HepG2 (cell line): ENCODE measurements around the gene PACS2. TPM values are rescaled to one million over a fixed set of nuclear protein-coding genes. Genes with fewer than 3 reads are reported as not detected.

Experiments used
- AGO2 ChIP-seq: fragments of 200-400 bp; formaldehyde crosslinking; optimal IDR thresholded peaks from 2 replicates; pipeline ENCODE3; 2017; ENCODE audit warnings: mild to moderate bottlenecking, low read depth, low read length, moderate library complexity
- BHLHE40 ChIP-seq: IDR thresholded peaks from 2 replicates; pipeline ENCODE4 v1.6.1; 2011; ENCODE audit warnings: low read length, improper control_type of control experiment
- DR1 ChIP-seq: sonication (generic); formaldehyde crosslinking; IDR thresholded peaks from 2 replicates; pipeline ENCODE4 v1.8.0; 2021; ENCODE audit warnings: mild to moderate bottlenecking, missing genetic modification reagents, inconsistent platforms
- GABPB1 ChIP-seq: IDR thresholded peaks from 2 replicates; pipeline ENCODE4 v1.6.1; 2016; ENCODE audit warnings: mild to moderate bottlenecking, missing genetic modification reagents, moderate library complexity, missing compliant biosample characterization
- MYC ChIP-seq: sonication (generic); formaldehyde crosslinking; IDR thresholded peaks from 2 replicates; pipeline ENCODE4 v1.9.0; 2021; ENCODE audit warnings: missing genetic modification reagents, borderline replicate concordance
- PCBP2 ChIP-seq: fragments of 200-400 bp; formaldehyde crosslinking; optimal IDR thresholded peaks from 2 replicates; pipeline ENCODE3; 2018; ENCODE audit warnings: low read length, low read depth; ENCODE audit not compliant: poor library complexity, severe bottlenecking
- polyA plus RNA-seq, 8 experiments: library from polyadenylated mRNA; depleted of rRNA in 3 of 8; stranded (reverse) in 7 of 8; unstranded in 1 of 8; fragments of >200 nt; fragmentation: Illumina TruSeq in 4 of 8; extraction: Trizol in 4 of 8; gene quantifications; 2 replicates each; pipeline versions ENCODE4 v1.2.1 to v1.2.3, GENCODE V29; 2011 to 2016; ENCODE audit warnings: low read depth in 4 of 8, missing spikeins in 1 of 8, mixed read lengths in 1 of 8; ENCODE audit not compliant: insufficient read depth in 1 of 8
- total RNA-seq, 5 experiments: library from RNA; depleted of rRNA; stranded (reverse); fragments of >200 nt; fragmentation: Illumina TruSeq; extraction: Trizol; gene quantifications; 2 replicates each; pipeline ENCODE4 v1.2.3, GENCODE V29; 2016; ENCODE audit warnings: low read depth in 1 of 5
- TF ChIP-seq, protein P1 (sequence below): sonication (generic); formaldehyde crosslinking; IDR thresholded peaks from 2 replicates; pipeline ENCODE4 v1.8.1; 2022; ENCODE audit warnings: mild to moderate bottlenecking, missing genetic modification reagents
- TF ChIP-seq, protein P2 (sequence below): sonication (generic); formaldehyde crosslinking; IDR thresholded peaks from 2 replicates; pipeline ENCODE4 v1.4.0; 2020; ENCODE audit warnings: missing genetic modification reagents
- TF ChIP-seq, protein P3 (sequence below): sonication (generic); formaldehyde crosslinking; conservative IDR thresholded peaks from 2 replicates; pipeline ENCODE4 v1.5.0; 2020; ENCODE audit warnings: missing genetic modification reagents
- TF ChIP-seq, protein P4 (sequence below): sonication (generic); formaldehyde crosslinking; IDR thresholded peaks from 2 replicates; pipeline ENCODE4 v1.5.1; 2020; ENCODE audit warnings: mild to moderate bottlenecking, missing genetic modification reagents, moderate library complexity
- TF ChIP-seq, protein P5 (sequence below): sonication (generic); formaldehyde crosslinking; IDR thresholded peaks from 2 replicates; pipeline ENCODE4 v1.5.0; 2020; ENCODE audit warnings: mild to moderate bottlenecking, missing genetic modification reagents, moderate library complexity
- TF ChIP-seq, protein P6 (sequence below): sonication (generic); formaldehyde crosslinking; IDR thresholded peaks from 2 replicates; pipeline ENCODE4 v1.4.0; 2020; ENCODE audit warnings: missing genetic modification reagents, borderline replicate concordance

PACS2 gene
- total and polyA plus RNA-seq, 2 of the 13 experiments (the other 11 are each of a cell fraction or from before 2014, with no cell fraction given) = 23.6 to 27.6 TPM

DNA sequence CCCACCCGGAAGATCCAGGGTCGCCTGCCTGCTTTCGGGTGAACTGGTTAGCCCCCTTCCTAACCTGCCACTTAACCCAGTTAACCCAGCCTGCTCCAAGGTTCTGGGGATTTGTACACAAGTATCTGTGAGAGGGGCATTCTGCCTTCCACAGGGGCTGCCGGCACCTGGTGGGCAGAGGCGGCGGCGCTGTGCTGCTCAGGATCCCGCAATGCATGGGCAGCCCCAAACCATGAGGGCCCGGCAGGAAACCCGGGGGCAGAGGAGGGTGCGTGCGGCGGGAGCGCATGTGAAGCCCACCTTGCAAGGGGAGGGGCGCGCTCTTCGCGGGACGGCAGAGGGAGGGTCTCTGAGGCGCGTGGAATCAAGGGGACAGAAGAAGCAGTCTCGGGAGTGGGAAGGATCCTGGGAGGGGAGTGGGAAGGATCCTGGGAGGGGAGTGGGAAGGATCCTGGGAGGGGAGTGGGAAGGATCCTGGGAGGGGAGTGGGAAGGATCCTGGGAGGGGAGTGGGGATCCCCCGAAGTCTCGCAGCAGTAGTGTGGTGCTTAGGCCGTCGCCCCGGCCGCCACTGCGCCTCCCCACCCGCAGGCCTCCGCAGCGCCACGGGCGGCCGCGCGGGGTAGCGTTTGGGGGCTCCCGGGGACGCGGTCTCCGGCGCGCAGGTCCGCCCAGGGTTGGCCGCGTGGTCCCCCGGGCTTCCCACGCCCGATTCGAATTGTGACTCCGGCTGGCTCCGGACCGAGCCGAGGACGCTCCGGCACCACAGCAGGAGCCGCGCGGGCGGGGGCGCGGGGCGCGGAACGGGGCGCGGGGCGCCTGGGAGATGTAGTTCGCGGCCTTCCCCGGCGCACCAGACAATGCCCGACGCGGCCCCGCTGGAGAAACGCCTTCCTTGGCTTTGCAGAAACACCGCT, 100.2 kb downstream of the PACS2 start (continued):
- TF ChIP-seq, protein P1, sequence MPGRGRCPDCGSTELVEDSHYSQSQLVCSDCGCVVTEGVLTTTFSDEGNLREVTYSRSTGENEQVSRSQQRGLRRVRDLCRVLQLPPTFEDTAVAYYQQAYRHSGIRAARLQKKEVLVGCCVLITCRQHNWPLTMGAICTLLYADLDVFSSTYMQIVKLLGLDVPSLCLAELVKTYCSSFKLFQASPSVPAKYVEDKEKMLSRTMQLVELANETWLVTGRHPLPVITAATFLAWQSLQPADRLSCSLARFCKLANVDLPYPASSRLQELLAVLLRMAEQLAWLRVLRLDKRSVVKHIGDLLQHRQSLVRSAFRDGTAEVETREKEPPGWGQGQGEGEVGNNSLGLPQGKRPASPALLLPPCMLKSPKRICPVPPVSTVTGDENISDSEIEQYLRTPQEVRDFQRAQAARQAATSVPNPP (CRISPR knock-in tag) = 0 out of 2 replicates have a peak, but pooled peaks have one; percentile 43
- TF ChIP-seq PCBP2 (no peak), BHLHE40 (no peak), AGO2 (peak; percentile 63), MYC (CRISPR knock-in tag) (peak; percentile 50; the same call in 1 of the 2 replicates), DR1 (CRISPR knock-in tag) (no peak), GABPB1 (CRISPR knock-in tag) (peak; percentile 76)
- TF ChIP-seq, protein P2, sequence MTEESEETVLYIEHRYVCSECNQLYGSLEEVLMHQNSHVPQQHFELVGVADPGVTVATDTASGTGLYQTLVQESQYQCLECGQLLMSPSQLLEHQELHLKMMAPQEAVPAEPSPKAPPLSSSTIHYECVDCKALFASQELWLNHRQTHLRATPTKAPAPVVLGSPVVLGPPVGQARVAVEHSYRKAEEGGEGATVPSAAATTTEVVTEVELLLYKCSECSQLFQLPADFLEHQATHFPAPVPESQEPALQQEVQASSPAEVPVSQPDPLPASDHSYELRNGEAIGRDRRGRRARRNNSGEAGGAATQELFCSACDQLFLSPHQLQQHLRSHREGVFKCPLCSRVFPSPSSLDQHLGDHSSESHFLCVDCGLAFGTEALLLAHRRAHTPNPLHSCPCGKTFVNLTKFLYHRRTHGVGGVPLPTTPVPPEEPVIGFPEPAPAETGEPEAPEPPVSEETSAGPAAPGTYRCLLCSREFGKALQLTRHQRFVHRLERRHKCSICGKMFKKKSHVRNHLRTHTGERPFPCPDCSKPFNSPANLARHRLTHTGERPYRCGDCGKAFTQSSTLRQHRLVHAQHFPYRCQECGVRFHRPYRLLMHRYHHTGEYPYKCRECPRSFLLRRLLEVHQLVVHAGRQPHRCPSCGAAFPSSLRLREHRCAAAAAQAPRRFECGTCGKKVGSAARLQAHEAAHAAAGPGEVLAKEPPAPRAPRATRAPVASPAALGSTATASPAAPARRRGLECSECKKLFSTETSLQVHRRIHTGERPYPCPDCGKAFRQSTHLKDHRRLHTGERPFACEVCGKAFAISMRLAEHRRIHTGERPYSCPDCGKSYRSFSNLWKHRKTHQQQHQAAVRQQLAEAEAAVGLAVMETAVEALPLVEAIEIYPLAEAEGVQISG (CRISPR knock-in tag) = peak; percentile 70
- TF ChIP-seq, protein P3, sequence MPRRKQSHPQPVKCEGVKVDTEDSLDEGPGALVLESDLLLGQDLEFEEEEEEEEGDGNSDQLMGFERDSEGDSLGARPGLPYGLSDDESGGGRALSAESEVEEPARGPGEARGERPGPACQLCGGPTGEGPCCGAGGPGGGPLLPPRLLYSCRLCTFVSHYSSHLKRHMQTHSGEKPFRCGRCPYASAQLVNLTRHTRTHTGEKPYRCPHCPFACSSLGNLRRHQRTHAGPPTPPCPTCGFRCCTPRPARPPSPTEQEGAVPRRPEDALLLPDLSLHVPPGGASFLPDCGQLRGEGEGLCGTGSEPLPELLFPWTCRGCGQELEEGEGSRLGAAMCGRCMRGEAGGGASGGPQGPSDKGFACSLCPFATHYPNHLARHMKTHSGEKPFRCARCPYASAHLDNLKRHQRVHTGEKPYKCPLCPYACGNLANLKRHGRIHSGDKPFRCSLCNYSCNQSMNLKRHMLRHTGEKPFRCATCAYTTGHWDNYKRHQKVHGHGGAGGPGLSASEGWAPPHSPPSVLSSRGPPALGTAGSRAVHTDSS = no peak
- TF ChIP-seq, protein P4, sequence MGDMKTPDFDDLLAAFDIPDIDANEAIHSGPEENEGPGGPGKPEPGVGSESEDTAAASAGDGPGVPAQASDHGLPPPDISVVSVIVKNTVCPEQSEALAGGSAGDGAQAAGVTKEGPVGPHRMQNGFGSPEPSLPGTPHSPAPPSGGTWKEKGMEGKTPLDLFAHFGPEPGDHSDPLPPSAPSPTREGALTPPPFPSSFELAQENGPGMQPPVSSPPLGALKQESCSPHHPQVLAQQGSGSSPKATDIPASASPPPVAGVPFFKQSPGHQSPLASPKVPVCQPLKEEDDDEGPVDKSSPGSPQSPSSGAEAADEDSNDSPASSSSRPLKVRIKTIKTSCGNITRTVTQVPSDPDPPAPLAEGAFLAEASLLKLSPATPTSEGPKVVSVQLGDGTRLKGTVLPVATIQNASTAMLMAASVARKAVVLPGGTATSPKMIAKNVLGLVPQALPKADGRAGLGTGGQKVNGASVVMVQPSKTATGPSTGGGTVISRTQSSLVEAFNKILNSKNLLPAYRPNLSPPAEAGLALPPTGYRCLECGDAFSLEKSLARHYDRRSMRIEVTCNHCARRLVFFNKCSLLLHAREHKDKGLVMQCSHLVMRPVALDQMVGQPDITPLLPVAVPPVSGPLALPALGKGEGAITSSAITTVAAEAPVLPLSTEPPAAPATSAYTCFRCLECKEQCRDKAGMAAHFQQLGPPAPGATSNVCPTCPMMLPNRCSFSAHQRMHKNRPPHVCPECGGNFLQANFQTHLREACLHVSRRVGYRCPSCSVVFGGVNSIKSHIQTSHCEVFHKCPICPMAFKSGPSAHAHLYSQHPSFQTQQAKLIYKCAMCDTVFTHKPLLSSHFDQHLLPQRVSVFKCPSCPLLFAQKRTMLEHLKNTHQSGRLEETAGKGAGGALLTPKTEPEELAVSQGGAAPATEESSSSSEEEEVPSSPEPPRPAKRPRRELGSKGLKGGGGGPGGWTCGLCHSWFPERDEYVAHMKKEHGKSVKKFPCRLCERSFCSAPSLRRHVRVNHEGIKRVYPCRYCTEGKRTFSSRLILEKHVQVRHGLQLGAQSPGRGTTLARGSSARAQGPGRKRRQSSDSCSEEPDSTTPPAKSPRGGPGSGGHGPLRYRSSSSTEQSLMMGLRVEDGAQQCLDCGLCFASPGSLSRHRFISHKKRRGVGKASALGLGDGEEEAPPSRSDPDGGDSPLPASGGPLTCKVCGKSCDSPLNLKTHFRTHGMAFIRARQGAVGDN (CRISPR knock-in tag) = peak; percentile 79
- TF ChIP-seq, protein P5, sequence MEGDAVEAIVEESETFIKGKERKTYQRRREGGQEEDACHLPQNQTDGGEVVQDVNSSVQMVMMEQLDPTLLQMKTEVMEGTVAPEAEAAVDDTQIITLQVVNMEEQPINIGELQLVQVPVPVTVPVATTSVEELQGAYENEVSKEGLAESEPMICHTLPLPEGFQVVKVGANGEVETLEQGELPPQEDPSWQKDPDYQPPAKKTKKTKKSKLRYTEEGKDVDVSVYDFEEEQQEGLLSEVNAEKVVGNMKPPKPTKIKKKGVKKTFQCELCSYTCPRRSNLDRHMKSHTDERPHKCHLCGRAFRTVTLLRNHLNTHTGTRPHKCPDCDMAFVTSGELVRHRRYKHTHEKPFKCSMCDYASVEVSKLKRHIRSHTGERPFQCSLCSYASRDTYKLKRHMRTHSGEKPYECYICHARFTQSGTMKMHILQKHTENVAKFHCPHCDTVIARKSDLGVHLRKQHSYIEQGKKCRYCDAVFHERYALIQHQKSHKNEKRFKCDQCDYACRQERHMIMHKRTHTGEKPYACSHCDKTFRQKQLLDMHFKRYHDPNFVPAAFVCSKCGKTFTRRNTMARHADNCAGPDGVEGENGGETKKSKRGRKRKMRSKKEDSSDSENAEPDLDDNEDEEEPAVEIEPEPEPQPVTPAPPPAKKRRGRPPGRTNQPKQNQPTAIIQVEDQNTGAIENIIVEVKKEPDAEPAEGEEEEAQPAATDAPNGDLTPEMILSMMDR = peak; percentile 54; the same call in 1 of the 2 replicates
- TF ChIP-seq, protein P6, sequence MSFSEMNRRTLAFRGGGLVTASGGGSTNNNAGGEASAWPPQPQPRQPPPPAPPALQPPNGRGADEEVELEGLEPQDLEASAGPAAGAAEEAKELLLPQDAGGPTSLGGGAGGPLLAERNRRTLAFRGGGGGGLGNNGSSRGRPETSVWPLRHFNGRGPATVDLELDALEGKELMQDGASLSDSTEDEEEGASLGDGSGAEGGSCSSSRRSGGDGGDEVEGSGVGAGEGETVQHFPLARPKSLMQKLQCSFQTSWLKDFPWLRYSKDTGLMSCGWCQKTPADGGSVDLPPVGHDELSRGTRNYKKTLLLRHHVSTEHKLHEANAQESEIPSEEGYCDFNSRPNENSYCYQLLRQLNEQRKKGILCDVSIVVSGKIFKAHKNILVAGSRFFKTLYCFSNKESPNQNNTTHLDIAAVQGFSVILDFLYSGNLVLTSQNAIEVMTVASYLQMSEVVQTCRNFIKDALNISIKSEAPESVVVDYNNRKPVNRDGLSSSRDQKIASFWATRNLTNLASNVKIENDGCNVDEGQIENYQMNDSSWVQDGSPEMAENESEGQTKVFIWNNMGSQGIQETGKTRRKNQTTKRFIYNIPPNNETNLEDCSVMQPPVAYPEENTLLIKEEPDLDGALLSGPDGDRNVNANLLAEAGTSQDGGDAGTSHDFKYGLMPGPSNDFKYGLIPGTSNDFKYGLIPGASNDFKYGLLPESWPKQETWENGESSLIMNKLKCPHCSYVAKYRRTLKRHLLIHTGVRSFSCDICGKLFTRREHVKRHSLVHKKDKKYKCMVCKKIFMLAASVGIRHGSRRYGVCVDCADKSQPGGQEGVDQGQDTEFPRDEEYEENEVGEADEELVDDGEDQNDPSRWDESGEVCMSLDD (CRISPR knock-in tag) = no peak
